Esophagus muscularis mucosa (tissue), 3 donors: ENCODE results near the gene ZFP14.

Experiments
- EP300 ChIP-seq: sonication (generic); formaldehyde crosslinking; IDR thresholded peaks from one replicate; pipeline ENCODE4 v1.6.1; 2017; ENCODE audit warnings: antibody characterized with exemption
- TF ChIP-seq, protein P1 (sequence below), 3 experiments: fragments of 200-600 bp in 2 of 3; fragments of 450-650 bp in 1 of 3; sonication (generic) in 2 of 3; IDR thresholded peaks; one replicate each; pipeline ENCODE4 v1.5.1; 2017 to 2019; ENCODE audit warnings: antibody characterized with exemption in 3 of 3, mild to moderate bottlenecking in 2 of 3, moderate library complexity in 1 of 3

- TF ChIP-seq, protein P1, sequence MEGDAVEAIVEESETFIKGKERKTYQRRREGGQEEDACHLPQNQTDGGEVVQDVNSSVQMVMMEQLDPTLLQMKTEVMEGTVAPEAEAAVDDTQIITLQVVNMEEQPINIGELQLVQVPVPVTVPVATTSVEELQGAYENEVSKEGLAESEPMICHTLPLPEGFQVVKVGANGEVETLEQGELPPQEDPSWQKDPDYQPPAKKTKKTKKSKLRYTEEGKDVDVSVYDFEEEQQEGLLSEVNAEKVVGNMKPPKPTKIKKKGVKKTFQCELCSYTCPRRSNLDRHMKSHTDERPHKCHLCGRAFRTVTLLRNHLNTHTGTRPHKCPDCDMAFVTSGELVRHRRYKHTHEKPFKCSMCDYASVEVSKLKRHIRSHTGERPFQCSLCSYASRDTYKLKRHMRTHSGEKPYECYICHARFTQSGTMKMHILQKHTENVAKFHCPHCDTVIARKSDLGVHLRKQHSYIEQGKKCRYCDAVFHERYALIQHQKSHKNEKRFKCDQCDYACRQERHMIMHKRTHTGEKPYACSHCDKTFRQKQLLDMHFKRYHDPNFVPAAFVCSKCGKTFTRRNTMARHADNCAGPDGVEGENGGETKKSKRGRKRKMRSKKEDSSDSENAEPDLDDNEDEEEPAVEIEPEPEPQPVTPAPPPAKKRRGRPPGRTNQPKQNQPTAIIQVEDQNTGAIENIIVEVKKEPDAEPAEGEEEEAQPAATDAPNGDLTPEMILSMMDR (IDR thresholded peaks at IDR 0.05), result no peak
- TF ChIP-seq EP300, result no peak
These were observed 5.3 kb downstream of the ZFP14 start for GRCh38 chr19:36373638-36374156.
